Measurements from ENCODE around the gene KCNH5. TPM values are rescaled to one million over a fixed set of nuclear protein-coding genes. Genes with fewer than 3 reads are reported as not detected.

The KCNH5 gene
- total RNA-seq, 2 donors from 2014 or later: 0.06 to 0.09 TPM

DNA sequence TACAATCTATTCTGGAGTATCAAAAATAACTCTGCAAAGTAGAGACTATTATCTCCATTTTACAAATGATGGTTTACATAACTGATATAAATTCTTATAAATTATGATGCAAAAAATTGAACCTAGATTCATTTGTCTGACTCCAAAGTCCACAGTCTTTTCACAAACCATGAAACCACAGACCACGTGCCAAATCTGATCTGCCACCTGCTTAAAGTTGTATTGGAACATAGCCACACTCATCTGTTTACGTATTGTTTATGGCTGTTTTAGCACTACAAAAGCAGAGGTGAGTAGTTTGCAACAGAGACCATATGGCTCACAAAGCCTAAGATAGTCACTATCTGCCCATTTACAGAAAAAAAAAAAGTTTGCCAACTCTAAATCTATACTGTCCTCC is 105.3 kb downstream of the KCNH5 start:
- Histone ChIP-seq H3K36me3 (no peaks in the 10 kb centered on the region), H3K27ac (no peak overlapping the region), H3K9me3 (no peaks in the 10 kb centered on the region), H3K4me3 (no peak overlapping the region), H3K4me1 (replicated peaks) (no peaks in the 10 kb centered on the region), H3K27me3 (replicated peaks; ENCODE audit: insufficient read depth) (no peaks in the 10 kb centered on the region)
- no peak for DNase-seq (ENCODE audit: low spot score)
- intact Hi-C loops (cut with DNase I): no loop called here
- 17% methylated on average over 2 of the region's 2 CpGs for WGBS
- TF ChIP-seq, protein P1, sequence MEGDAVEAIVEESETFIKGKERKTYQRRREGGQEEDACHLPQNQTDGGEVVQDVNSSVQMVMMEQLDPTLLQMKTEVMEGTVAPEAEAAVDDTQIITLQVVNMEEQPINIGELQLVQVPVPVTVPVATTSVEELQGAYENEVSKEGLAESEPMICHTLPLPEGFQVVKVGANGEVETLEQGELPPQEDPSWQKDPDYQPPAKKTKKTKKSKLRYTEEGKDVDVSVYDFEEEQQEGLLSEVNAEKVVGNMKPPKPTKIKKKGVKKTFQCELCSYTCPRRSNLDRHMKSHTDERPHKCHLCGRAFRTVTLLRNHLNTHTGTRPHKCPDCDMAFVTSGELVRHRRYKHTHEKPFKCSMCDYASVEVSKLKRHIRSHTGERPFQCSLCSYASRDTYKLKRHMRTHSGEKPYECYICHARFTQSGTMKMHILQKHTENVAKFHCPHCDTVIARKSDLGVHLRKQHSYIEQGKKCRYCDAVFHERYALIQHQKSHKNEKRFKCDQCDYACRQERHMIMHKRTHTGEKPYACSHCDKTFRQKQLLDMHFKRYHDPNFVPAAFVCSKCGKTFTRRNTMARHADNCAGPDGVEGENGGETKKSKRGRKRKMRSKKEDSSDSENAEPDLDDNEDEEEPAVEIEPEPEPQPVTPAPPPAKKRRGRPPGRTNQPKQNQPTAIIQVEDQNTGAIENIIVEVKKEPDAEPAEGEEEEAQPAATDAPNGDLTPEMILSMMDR (IDR thresholded peaks at IDR 0.05): no peak
- TF ChIP-seq POLR2AphosphoS5 (IDR thresholded peaks at IDR 0.05): no peak
- TF ChIP-seq POLR2A (IDR thresholded peaks at IDR 0.05): no peak

DNA sequence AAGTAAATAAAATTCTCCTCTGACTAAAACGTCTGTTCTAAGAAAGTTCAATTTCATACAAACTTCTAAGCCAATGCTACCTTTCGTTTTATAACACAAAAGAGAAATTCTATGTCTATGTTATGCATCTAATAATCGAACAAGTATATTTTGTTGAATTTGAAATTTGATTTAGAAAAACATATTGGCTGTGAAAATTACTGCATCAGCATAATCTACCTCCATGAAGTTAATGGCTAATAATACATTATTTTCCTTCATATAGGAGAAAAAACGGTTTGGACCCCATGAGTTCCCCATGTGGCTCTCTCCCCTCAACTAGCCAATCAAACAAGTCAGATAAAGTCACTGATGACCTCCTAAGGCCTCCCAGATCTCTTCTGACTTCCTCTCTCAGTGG is 106.5 kb downstream of the KCNH5 start:
- WGBS: 92% methylated on average over 4 of the region's 4 CpGs
- intact Hi-C loops (cut with DNase I): no loop called here
- TF ChIP-seq POLR2A (IDR thresholded peaks at IDR 0.05): no peak
- TF ChIP-seq, protein P1 (IDR thresholded peaks at IDR 0.05): no peak
- TF ChIP-seq POLR2AphosphoS5 (IDR thresholded peaks at IDR 0.05): no peak

DNA sequence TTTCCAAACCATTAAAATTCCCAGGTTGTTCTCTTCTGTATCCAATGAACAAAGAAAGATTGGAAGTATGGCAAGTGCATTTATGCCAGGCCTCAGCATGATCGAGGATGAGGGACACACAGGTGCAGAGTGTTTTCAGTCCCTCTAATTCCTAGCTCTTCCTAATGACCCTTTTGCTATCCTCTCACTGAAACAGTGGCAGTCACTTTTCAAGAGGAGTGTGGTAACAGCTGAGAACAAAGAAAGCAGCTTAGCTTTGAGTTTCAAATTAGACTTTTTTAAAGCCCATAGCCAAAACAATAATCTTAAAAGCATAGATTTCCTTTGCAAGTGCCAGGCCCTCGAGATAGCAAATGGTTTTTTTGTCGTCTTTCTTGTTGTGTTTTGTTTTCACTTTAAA is 110.8 kb downstream of the KCNH5 start:
- Histone ChIP-seq H3K4me3 (no peak overlapping the region), H3K36me3 (no peaks in the 10 kb centered on the region), H3K27me3 (replicated peaks; ENCODE audit: insufficient read depth) (no peaks in the 10 kb centered on the region), H3K9me3 (no peaks in the 10 kb centered on the region), H3K27ac (no peak overlapping the region), H3K4me1 (replicated peaks) (no peaks in the 10 kb centered on the region)
- 71% methylated on average over 3 of the region's 3 CpGs for WGBS
- TF ChIP-seq POLR2AphosphoS5 (IDR thresholded peaks at IDR 0.05) (no peak), POLR2A (IDR thresholded peaks at IDR 0.05) (no peak)
- TF ChIP-seq, protein P1 (IDR thresholded peaks at IDR 0.05): no peak
- intact Hi-C loops (cut with DNase I): no loop called here
- no peak for DNase-seq (ENCODE audit: low spot score)

More for the DNA sequence above, 106.5 kb downstream of the KCNH5 start:
- H3K36me3 ChIP-seq: no peaks in the 10 kb centered on the region
- H3K27ac ChIP-seq: no peak overlapping the region
- no peak overlapping the region for H3K4me3 ChIP-seq
- no peak for DNase-seq (ENCODE audit: low spot score)
- no peaks in the 10 kb centered on the region for H3K9me3 ChIP-seq
- no peaks in the 10 kb centered on the region for H3K27me3 ChIP-seq (replicated peaks; ENCODE audit: insufficient read depth)
- no peaks in the 10 kb centered on the region for H3K4me1 ChIP-seq (replicated peaks)

DNA sequence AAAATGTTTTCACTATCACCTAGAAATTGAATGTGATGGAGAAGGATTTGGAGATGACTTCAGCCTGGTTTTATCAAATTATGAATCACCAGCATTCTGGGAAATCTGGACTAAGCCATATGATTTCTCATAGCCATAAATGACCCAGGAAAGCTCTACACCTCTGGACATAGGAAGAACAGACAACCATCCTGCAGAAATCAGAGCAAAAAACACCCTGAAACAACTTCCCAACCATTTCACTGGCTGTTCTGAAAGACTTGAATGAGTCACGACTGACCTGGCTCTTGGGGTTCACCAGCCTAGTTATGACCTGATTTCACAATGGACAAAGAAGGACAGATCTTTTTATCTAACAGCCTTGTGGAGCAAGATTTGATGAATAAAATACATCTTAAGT is 123.8 kb downstream of the KCNH5 start:
- 71% methylated on average over 1 of the region's 1 CpG for WGBS

DNA sequence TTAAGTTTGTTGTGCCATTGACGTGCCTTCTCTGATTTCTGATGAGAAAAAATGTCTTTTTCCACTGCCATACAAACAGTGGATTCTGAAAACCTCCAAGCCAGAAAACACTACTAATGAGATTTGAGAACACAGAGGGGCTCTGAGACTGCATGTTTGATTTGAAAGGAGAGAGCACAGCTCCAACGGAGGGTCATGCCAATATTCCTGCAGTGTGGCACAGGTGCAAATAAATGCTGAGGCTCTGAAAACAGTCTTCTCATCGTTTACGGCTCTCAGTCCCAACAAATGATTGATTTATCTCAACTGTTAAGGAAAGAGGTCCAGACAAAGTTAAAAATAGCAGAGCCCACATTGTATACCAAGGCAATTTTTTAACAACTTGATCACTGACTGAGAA is 128.7 kb downstream of the KCNH5 start:
- WGBS: 14% methylated on average over 4 of the region's 4 CpGs
- H3K4me1 ChIP-seq (replicated peaks): no peaks in the 10 kb centered on the region
- TF ChIP-seq POLR2AphosphoS5 (IDR thresholded peaks at IDR 0.05) (no peak), POLR2A (IDR thresholded peaks at IDR 0.05) (no peak)
- TF ChIP-seq, protein P1 (IDR thresholded peaks at IDR 0.05): no peak
- H3K4me3 ChIP-seq: no peak overlapping the region
- intact Hi-C loops (cut with DNase I): loop anchor here (10.0 kb wide), 1 partner anchor 118 kb away; no protein-coding TSS in a partner anchor
- DNase-seq (ENCODE audit: low spot score): no peak
- no peaks in the 10 kb centered on the region for H3K9me3 ChIP-seq
- no peaks in the 10 kb centered on the region for H3K36me3 ChIP-seq
- H3K27me3 ChIP-seq (replicated peaks; ENCODE audit: insufficient read depth): no peaks in the 10 kb centered on the region
- H3K27ac ChIP-seq: no peak overlapping the region

More for the DNA sequence above, 123.8 kb downstream of the KCNH5 start:
- Histone ChIP-seq H3K27ac (no peak overlapping the region), H3K9me3 (no peaks in the 10 kb centered on the region), H3K4me1 (replicated peaks) (no peaks in the 10 kb centered on the region), H3K27me3 (replicated peaks; ENCODE audit: insufficient read depth) (no peaks in the 10 kb centered on the region), H3K36me3 (no peaks in the 10 kb centered on the region), H3K4me3 (no peak overlapping the region)
- TF ChIP-seq POLR2A (IDR thresholded peaks at IDR 0.05): no peak
- TF ChIP-seq POLR2AphosphoS5 (IDR thresholded peaks at IDR 0.05): no peak
- TF ChIP-seq, protein P1 (IDR thresholded peaks at IDR 0.05): no peak
- intact Hi-C loops (cut with DNase I): no loop called here
- no peak for DNase-seq (ENCODE audit: low spot score)

All from prostate gland (tissue), 2 donors.